HG03378 (cell line): ENCODE data around the gene SLC8A1.

Experiments used
- ATAC-seq: cut with Tn5 transposase; IDR thresholded peaks from one replicate; pipeline ENCODE4 v1.9.1; 2021; ENCODE audit warnings: mild to moderate bottlenecking, moderate library complexity; ENCODE audit not compliant: unreplicated experiment

SLC8A1 gene

GRCh38 chr2:40317046-40317445 lies 134.8 kb downstream of the SLC8A1 start:
- no peak for ATAC-seq

- no peak for ATAC-seq
Observed at GRCh38 chr2:40316620-40317019, 135.3 kb downstream of the SLC8A1 start.

- no peak for ATAC-seq
Observed at GRCh38 chr2:40315683-40316082, 136.2 kb downstream of the SLC8A1 start.

GRCh38 chr2:40311026-40311425 lies 140.9 kb downstream of the SLC8A1 start:
- no peak for ATAC-seq

- ATAC-seq: no peak
Observed at GRCh38 chr2:40310303-40310702, 141.6 kb downstream of the SLC8A1 start.

GRCh38 chr2:40304340-40304739 lies 147.6 kb downstream of the SLC8A1 start:
- ATAC-seq: no peak

GRCh38 chr2:40303746-40304145 lies 148.1 kb downstream of the SLC8A1 start:
- ATAC-seq: no peak

- no peak for ATAC-seq
Observed at GRCh38 chr2:40302751-40303325, 149.1 kb downstream of the SLC8A1 start.

- ATAC-seq: no peak
Observed at GRCh38 chr2:40300391-40300790, 151.5 kb downstream of the SLC8A1 start.

GRCh38 chr2:40299781-40300180 lies 152.1 kb downstream of the SLC8A1 start:
- ATAC-seq: no peak

- ATAC-seq: no peak
Observed at GRCh38 chr2:40299173-40299572, 152.7 kb downstream of the SLC8A1 start.

- ATAC-seq: no peak
Observed at GRCh38 chr2:40298026-40298425, 153.9 kb downstream of the SLC8A1 start.

GRCh38 chr2:40292291-40292690 lies 159.6 kb downstream of the SLC8A1 start:
- ATAC-seq: no peak

- no peak for ATAC-seq
Observed at GRCh38 chr2:40289771-40290404, 162.0 kb downstream of the SLC8A1 start.

GRCh38 chr2:40287773-40288172 lies 164.1 kb downstream of the SLC8A1 start:
- ATAC-seq: no peak

GRCh38 chr2:40287195-40287594 lies 164.7 kb downstream of the SLC8A1 start:
- ATAC-seq: no peak

- no peak for ATAC-seq
Observed at GRCh38 chr2:40286721-40287120, 165.2 kb downstream of the SLC8A1 start.

- no peak for ATAC-seq
Observed at GRCh38 chr2:40285391-40285790, 166.5 kb downstream of the SLC8A1 start.

- no peak for ATAC-seq
Observed at GRCh38 chr2:40284797-40285196, 167.1 kb downstream of the SLC8A1 start.

GRCh38 chr2:40283111-40283909 lies 168.6 kb downstream of the SLC8A1 start:
- ATAC-seq: no peak

GRCh38 chr2:40282428-40282827 lies 169.5 kb downstream of the SLC8A1 start:
- peak; percentile 37 for ATAC-seq
